Measurements from ENCODE around the gene CPNE6. TPM values are rescaled to one million over a fixed set of nuclear protein-coding genes. Genes with fewer than 3 reads are reported as not detected.

Gene CPNE6
- total RNA-seq, 1 experiment from 2014 or later, result not detected

- Histone ChIP-seq H3K23ac (ENCODE audit: insufficient read length, low read depth, low read length) (no peak overlapping the region), H4K91ac (ENCODE audit: insufficient read length, low read depth, low read length) (no peak overlapping the region), H2BK20ac (ENCODE audit: low read depth, low read length, poor library complexity, severe bottlenecking) (no peak overlapping the region), H3K4me1 (ENCODE audit: insufficient read depth, low read length) (no peaks in the 10 kb centered on the region), H2BK15ac (ENCODE audit: low read depth, low read length) (no peak overlapping the region), H2AK5ac (ENCODE audit: insufficient read length, low read length) (no peak overlapping the region), H2BK5ac (ENCODE audit: insufficient read length, low read length) (no peak overlapping the region), H3K4ac (ENCODE audit: low read depth, low read length) (no peak overlapping the region), H4K8ac (replicated peaks; ENCODE audit: insufficient read length, low read depth, low read length) (no peak overlapping the region), H3K27ac (ENCODE audit: insufficient read length, low read depth, low read length) (no peak overlapping the region), H3K18ac (ENCODE audit: insufficient read length, low read depth, low read length) (no peak overlapping the region), H3K9ac (ENCODE audit: extremely low read depth, insufficient read length, low read length) (no peak overlapping the region), H2BK120ac (ENCODE audit: low read depth, low read length, poor library complexity, severe bottlenecking) (no peak overlapping the region), H4K5ac (ENCODE audit: insufficient read length, low read depth, low read length) (no peak overlapping the region), H3K79me2 (ENCODE audit: insufficient read depth, low read length) (no peaks in the 10 kb centered on the region), H3K14ac (ENCODE audit: insufficient read depth, low read length) (no peak overlapping the region), H3K56ac (ENCODE audit: insufficient read length, low read depth, low read length) (no peak overlapping the region), H2BK12ac (ENCODE audit: insufficient read length, low read depth, low read length) (no peak overlapping the region), H3T11ph (ENCODE audit: low read length) (no peak overlapping the region), H3K79me1 (ENCODE audit: insufficient read depth, low read depth, low read length, poor library complexity, severe bottlenecking) (no peaks in the 10 kb centered on the region), H3K4me2 (ENCODE audit: insufficient read depth, insufficient read length, low read length) (no peak overlapping the region), H4K20me1 (ENCODE audit: control insufficient read depth, insufficient read depth, insufficient read length) (no peaks in the 10 kb centered on the region), H3K9me3 (ENCODE audit: control insufficient read depth, low read depth, low read length) (no peaks in the 10 kb centered on the region), H3K23me2 (ENCODE audit: insufficient read length, low read depth, low read length, poor library complexity, severe bottlenecking) (no peaks in the 10 kb centered on the region), H3K27me3 (ENCODE audit: insufficient read depth, low read length) (no peaks in the 10 kb centered on the region), H2AFZ (ENCODE audit: low read length) (no peak overlapping the region)
- no peak for DNase-seq
- Mint-ChIP-seq H3K9me3 (no peaks in the 10 kb centered on the region), H3K27me3 (ENCODE audit: low read depth) (no peaks in the 10 kb centered on the region; the same call in none of the 2 replicates), H3K4me3 (no peak overlapping the region), H3K27ac (no peak overlapping the region; a peak in 1 of 7 replicates), H3K36me3 (ENCODE audit: insufficient read depth in 1 of 3, low read depth in 3 of 3) (no peaks in the 10 kb centered on the region; a peak in 1 of 7 replicates), H3K4me1 (0 out of 4 replicates have a peak, but pooled peaks cover 0 to 3% of the 10 kb centered on the region in 2 experiments)
- no CpG with 5 or more reads among the region's 8 CpGs for WGBS (ENCODE audit: extremely low coverage, insufficient read length, low lambda C conversion rate)
- TF ChIP-seq CTCF (conservative IDR thresholded peaks at IDR 0.05), result no peak
Observed at GRCh38 chr14:24065408-24065807, 6.0 kb upstream of the CPNE6 start.

Measured in H9 (cell line).